GM20431 (cell line): ENCODE measurements around the gene MDFIC.
"Not testable (repeated sequence)": the region's sequence is repeated elsewhere in the genome, so short reads cannot be mapped to it uniquely, and the experiment has no call there.

Source experiments
- in situ Hi-C: fragments of 300-500 bp; cut with MseI, MboI; formaldehyde crosslinking; loops from one replicate; pipeline ENCODE4 v1.15.0; 2020; ENCODE audit warnings: low sequenced_read_pairs; ENCODE audit not compliant: unreplicated experiment

MDFIC gene

GRCh38 chr7:114922026-114922651, at the start of gene MDFIC:
TSS of gene MDFIC (plus strand) at chr7:114922094. CDS start at chr7:114923034, 940 bp downstream.
- in situ Hi-C loops: no loop called here

GRCh38 chr7:114874170-114874569, 47.7 kb upstream of the MDFIC start:
- in situ Hi-C loops: loop anchor here (25.0 kb wide), 1 partner anchor 338 kb away; no protein-coding TSS in a partner anchor

- in situ Hi-C loops: no loop called here
Measured at GRCh38 chr7:114875186-114875585, 46.7 kb upstream of the MDFIC start.

- in situ Hi-C loops: no loop called here
Measured at GRCh38 chr7:114879554-114879953, 42.3 kb upstream of the MDFIC start.

- in situ Hi-C loops: no loop called here
Measured at GRCh38 chr7:114885836-114886235, 36.1 kb upstream of the MDFIC start.

GRCh38 chr7:114886241-114886640, 35.7 kb upstream of the MDFIC start:
- in situ Hi-C loops: no loop called here

GRCh38 chr7:114889116-114889515, 32.8 kb upstream of the MDFIC start:
- in situ Hi-C loops: not testable (repeated sequence)

GRCh38 chr7:114889646-114890285, 32.1 kb upstream of the MDFIC start:
- in situ Hi-C loops: no loop called here

GRCh38 chr7:114890561-114890960, 31.3 kb upstream of the MDFIC start:
- in situ Hi-C loops: no loop called here

GRCh38 chr7:114900127-114900526, 21.8 kb upstream of the MDFIC start:
- in situ Hi-C loops: no loop called here

- in situ Hi-C loops: no loop called here
Measured at GRCh38 chr7:114901771-114902170, 20.1 kb upstream of the MDFIC start.

- in situ Hi-C loops: no loop called here
Measured at GRCh38 chr7:114903131-114903530, 18.8 kb upstream of the MDFIC start.

- in situ Hi-C loops: no loop called here
Measured at GRCh38 chr7:114910787-114911186, 11.1 kb upstream of the MDFIC start.

- in situ Hi-C loops: no loop called here
Measured at GRCh38 chr7:114911411-114911810, 10.5 kb upstream of the MDFIC start.

GRCh38 chr7:114916261-114916892, 5.5 kb upstream of the MDFIC start:
- in situ Hi-C loops: no loop called here

GRCh38 chr7:114917211-114917839, 4.6 kb upstream of the MDFIC start:
- in situ Hi-C loops: no loop called here

- in situ Hi-C loops: no loop called here
Measured at GRCh38 chr7:114919587-114919986, 2.3 kb upstream of the MDFIC start.

- in situ Hi-C loops: no loop called here
Measured at GRCh38 chr7:114921631-114922025, 266 bp upstream of the MDFIC start.

- in situ Hi-C loops: no loop called here
Measured at GRCh38 chr7:114922652-114923402, 933 bp downstream of the MDFIC start.

GRCh38 chr7:114923403-114923713, 1.5 kb downstream of the MDFIC start:
- in situ Hi-C loops: no loop called here
